Bronchus fibroblast of lung (primary cell): ENCODE results near the gene AMY1B. TPM values are rescaled to one million over a fixed set of nuclear protein-coding genes. Genes with fewer than 3 reads are reported as not detected.

ENCODE experiments used
- total RNA-seq: library from RNA; depleted of rRNA; stranded (reverse); fragments of >200 nt; gene quantifications from 2 replicates; pipeline ENCODE4 v1.2.3, GENCODE V29; 2015

Gene AMY1B
- total RNA-seq, result not detected in 2 replicates

GRCh38 chr1:103696110-103696509 is at the start of gene AMY1B:
AMY1B (minus strand) TSS chr1:103696210; CDS start chr1:103695639, 571 bp downstream.

GRCh38 chr1:103655460-103655859 is 40.5 kb downstream of the AMY1B start, which contains the start of gene AMY1A:
AMY1A (plus strand) TSS chr1:103655760; CDS start chr1:103656331, 571 bp downstream.

Other genes starting within 250 kb of the AMY1B start
- 3.5 and 3.6 TPM in 2 replicates for gene RNPC3, start 170.5 kb downstream of the AMY1B start, total RNA-seq
- 0.50 and 1.6 TPM in 2 replicates for gene AMY2B, start 124.6 kb downstream of the AMY1B start, total RNA-seq
- gene AMY2A, start 78.8 kb downstream of the AMY1B start, total RNA-seq, result not detected in 2 replicates
- not detected in 2 replicates for gene AMY1A, start 40.5 kb downstream of the AMY1B start, total RNA-seq
- gene AMY1C, start 53.7 kb upstream of the AMY1B start, total RNA-seq, result not detected in 2 replicates